GM13976 (cell line): Measurements from ENCODE around the gene ADRA2B.

Source experiments
- DNase-seq: peaks from one replicate; pipeline ENCODE4 v3.0.0; 2012; ENCODE audit warnings: low spot score
- in situ Hi-C: fragments of 300-500 bp; cut with MboI; formaldehyde crosslinking; loops from one replicate; pipeline ENCODE4 v1.12.0; 2022; ENCODE audit warnings: low sequenced_read_pairs, mixed read lengths, inconsistent platforms; ENCODE audit not compliant: unreplicated experiment
- TF ChIP-seq, protein P1 (sequence below): IDR thresholded peaks from 2 replicates; pipeline ENCODE4 v1.5.1; 2012; ENCODE audit warnings: borderline replicate concordance, mild to moderate bottlenecking; ENCODE audit not compliant: insufficient read depth; ENCODE audit errors: extremely low read depth, missing control alignments, control extremely low read depth

ADRA2B gene

DNA sequence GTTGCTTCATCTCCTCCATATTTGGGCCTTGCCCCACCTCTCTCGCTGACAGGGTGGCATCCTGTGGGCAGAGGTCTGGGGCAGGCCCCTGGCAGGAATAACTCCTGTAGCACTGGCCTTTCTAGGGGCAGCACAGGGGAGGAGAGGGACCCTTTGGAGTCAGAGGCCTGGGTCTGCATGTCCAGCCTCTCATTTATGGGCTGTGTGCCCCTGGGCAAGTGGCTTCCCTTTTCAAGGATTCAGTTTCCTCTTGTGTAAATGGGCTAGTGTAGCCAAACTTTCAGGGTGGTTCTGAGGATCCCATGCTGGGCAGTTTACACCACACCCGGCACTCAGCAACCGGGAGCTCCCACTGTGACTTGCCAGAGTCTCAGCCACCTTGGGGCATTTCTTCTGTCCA, 23.4 kb downstream of the ADRA2B start:
- in situ Hi-C loops, result no loop called here

DNA sequence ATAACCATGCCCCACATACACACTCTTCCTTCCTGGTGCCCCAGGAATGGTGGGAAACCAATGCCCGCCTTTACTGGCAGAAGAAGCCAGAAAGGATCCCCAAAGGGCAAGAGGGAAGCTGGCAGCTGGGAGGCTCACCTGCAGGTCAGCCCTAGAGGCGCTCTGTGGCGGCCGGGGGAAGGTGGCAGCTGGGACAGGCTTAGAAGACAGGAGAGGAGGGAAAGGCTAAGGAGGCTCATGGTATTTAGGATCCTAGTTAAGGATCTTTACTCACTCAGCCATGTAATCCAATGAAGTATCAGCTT, 23.8 kb downstream of the ADRA2B start:
- in situ Hi-C loops, result no loop called here
- TF ChIP-seq, protein P1, sequence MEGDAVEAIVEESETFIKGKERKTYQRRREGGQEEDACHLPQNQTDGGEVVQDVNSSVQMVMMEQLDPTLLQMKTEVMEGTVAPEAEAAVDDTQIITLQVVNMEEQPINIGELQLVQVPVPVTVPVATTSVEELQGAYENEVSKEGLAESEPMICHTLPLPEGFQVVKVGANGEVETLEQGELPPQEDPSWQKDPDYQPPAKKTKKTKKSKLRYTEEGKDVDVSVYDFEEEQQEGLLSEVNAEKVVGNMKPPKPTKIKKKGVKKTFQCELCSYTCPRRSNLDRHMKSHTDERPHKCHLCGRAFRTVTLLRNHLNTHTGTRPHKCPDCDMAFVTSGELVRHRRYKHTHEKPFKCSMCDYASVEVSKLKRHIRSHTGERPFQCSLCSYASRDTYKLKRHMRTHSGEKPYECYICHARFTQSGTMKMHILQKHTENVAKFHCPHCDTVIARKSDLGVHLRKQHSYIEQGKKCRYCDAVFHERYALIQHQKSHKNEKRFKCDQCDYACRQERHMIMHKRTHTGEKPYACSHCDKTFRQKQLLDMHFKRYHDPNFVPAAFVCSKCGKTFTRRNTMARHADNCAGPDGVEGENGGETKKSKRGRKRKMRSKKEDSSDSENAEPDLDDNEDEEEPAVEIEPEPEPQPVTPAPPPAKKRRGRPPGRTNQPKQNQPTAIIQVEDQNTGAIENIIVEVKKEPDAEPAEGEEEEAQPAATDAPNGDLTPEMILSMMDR, result no peak
- DNase-seq, result no peak

More for the DNA sequence above, 23.4 kb downstream of the ADRA2B start:
- no peak for DNase-seq
- TF ChIP-seq, protein P1, result no peak

DNA sequence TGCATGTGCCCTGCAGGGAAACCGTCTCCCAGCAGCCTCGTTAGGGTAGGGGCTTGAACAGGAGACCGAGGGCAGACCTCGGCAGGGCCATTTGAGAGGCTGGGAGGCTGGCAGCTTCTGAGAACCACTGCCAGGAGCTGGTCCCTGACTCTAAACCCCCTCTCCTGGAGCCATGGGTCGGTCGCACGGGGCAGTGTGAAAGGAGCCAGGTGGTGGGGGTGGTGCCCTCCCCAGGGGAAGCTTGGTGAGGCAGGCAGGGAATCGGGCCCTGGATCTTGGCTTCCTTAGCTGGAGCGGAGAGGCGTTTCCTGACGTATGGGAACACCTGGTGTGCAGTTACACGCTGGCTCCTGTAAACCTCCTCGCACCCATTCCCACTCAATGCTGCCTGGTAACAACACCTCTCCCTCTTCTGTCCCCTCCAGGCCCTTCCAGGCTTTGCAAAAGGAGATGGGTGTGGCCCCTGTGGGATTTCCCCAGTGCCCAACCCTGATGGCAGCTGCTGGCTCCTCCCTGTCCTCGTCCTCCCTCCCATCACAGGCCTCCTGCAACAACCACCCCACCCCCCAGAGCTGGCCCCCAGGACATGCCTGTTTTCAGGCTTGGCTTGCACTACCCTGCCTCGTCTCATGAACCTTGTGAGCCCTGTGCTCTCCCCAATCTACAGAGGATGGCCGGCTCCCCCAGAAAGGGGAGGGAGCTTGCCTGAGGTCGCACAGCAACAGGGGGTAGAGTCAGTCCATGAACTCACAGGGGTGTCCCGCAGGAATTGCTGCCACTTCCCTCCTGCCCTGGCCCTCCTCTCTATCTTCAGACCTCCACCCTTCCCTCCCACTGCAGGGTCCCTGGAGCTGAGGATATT, 24.4 kb downstream of the ADRA2B start:
- DNase-seq, result no peak
- in situ Hi-C loops, result no loop called here

DNA sequence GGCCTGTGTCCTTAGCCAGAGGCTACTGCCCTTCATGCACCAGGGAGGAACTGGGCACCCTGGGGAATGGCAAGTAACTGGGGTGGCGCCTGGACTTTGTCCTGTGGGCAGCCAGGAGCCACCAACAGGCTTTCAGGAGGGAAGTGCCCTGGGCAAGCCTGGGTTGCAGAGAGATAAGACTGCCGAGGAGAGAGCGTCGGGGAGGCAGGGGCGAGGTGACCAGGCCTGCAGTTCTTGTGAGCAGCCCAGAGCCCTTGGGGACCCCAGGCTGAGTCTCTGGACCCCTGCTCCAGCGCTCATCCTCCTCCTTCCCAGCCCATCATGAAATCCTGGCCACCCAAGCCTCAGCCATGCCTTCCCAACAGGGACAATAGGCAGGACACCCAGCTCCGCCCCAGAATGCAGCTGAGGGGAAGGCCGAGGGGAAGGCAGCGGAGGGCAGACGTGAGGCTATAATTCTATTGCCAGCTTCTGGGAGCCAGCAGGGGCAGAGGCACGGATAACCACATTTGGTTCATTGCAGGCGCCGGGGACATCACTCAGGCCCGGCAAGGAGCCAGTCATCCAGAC, 25.1 kb downstream of the ADRA2B start:
- in situ Hi-C loops, result no loop called here
- TF ChIP-seq, protein P1, result no peak
- no peak for DNase-seq

More for the DNA sequence above, 24.4 kb downstream of the ADRA2B start:
- TF ChIP-seq, protein P1, result no peak

DNA sequence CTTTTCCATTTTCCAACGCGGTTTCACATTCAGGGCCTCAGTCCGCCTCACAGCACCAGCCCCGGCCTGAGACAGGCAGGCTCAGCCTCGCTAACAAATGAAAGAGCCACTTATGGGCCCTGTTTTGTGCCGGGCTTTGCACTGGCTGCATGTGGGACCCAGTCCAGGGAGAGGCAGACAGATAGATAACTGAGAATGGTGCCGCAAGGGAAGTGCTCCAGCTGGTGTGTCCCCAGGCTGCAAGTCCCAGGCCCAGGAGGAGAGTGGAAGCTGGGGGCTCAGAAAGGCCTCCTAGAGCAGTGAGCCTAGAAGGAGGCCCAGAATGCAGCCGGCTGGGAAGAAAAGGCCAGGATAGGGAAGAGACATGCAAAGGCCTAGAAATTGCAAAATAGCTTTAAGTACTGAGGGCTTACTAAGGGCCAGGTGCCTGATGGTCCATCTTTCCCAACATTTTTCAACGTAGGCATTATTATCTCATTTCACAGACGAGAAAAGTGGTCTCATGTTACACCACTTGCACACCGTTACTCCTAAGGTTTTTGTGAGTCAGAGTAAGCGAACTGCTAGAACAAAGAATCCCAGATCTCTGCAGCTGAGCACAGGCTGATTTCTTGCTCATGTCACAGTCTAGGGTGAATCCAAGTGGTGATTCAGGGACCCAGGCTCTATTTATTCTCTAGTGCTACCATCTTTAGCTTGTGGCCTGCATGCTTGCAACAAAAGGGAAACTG, 26.0 kb downstream of the ADRA2B start:
- DNase-seq, result no peak
- in situ Hi-C loops, result no loop called here
- TF ChIP-seq, protein P1, result no peak

DNA sequence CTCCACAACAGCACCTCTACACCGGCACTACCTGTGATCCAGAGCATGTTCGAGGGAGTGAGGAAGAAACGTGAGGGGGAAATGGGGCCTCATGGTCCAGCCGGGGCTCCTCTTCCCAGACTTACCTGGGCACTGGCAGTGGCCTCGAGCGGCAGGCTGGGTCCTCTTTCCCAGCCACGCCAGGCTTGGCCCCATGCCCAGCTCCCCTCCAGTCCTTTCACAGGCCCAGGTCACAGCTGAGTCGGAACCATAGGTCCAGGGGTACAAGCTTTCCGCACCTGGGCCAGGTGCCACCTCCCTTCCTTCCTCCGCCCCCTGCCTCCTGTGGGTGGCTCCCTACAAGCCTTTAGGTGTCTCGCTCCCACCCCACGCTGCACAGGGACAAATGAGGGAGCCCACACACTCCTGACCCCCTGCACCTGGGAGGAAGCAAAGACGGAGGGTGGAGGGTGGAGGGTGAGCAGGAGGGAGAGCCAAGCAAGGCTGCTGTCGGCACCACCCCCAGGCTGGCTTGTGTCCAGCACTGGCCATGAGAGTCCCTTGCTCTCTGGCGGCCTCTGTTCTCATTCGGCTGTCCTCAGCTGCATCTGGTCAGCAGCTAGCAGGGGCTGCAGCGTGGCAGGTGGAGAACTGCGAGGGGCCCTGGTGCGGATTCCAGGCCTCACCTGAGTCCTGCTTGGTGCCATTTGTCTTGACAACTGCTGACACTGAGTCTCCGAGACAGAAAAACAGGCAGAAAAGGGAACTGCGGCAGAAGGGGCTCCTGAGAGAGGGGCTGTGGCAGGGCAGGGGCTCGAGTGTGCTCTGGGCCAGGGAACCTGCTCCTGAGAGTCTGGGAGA, 26.8 kb downstream of the ADRA2B start:
- no peak for DNase-seq
- TF ChIP-seq, protein P1, result no peak
- in situ Hi-C loops, result no loop called here
